ENCODE measurements around the gene KRT75. TPM values are rescaled to one million over a fixed set of nuclear protein-coding genes. Genes with fewer than 3 reads are reported as not detected.

KRT75 gene
- total RNA-seq, 1 experiment from 2014 or later, result not detected

DNA sequence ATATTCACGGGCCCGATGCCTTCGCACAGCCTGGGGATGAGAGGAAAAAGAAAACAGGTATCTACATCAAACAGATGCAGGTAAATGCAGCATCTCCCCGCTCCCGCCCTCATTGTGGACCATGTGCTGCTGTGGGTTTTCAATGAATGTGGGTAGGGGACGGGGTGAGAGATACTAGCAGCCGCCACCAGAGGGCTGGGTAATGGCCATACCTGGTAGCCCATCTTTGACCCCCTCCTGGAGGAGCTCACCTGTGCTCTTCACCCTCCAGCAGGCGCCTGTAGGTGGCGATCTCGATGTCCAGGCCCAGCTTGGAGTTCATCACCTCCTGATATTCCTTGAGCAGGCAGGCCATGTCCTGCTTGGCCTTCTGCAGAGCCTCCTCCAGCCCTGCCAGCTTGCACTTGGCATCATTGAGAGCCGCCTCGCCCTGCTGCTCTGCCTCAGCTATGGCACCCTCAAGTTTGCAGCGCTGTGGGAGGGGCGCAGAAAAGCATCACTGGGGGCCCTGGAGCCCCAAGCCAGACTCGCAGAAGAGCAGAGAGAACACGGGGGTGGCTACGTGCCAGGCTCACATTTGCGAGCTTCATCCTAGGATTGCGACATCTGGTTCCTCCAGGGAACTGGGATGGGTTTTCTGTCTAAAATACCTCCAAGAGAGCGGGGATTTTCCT lies 38.3 kb downstream of the KRT75 start:
- no peaks in the 10 kb centered on the region for H3K9me3 ChIP-seq (ENCODE audit: low read depth, low read length, poor library complexity, severe bottlenecking)
- H3K4me1 ChIP-seq (ENCODE audit: insufficient read depth, low read length, poor library complexity, severe bottlenecking), result peaks cover 5% of the 10 kb centered on the region
- TF ChIP-seq, protein P1, sequence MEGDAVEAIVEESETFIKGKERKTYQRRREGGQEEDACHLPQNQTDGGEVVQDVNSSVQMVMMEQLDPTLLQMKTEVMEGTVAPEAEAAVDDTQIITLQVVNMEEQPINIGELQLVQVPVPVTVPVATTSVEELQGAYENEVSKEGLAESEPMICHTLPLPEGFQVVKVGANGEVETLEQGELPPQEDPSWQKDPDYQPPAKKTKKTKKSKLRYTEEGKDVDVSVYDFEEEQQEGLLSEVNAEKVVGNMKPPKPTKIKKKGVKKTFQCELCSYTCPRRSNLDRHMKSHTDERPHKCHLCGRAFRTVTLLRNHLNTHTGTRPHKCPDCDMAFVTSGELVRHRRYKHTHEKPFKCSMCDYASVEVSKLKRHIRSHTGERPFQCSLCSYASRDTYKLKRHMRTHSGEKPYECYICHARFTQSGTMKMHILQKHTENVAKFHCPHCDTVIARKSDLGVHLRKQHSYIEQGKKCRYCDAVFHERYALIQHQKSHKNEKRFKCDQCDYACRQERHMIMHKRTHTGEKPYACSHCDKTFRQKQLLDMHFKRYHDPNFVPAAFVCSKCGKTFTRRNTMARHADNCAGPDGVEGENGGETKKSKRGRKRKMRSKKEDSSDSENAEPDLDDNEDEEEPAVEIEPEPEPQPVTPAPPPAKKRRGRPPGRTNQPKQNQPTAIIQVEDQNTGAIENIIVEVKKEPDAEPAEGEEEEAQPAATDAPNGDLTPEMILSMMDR (conservative IDR thresholded peaks at IDR 0.05; ENCODE audit: low read depth, low read length), result 0 out of 2 replicates have a peak, but pooled peaks have one; percentile 37
- no peak for TF ChIP-seq EZH2 (IDR thresholded peaks at IDR 0.05; ENCODE audit: borderline replicate concordance, low read depth, low read length, poor library complexity, severe bottlenecking)
- no TSS peak for BruUV-seq (replicated peaks)
- ChIA-PET CTCF (interaction anchor here (0.6 kb wide), 1 partner anchor 34 kb away, joined by 3 read pairs; no protein-coding TSS in a partner anchor), POLR2A (ENCODE audit: low non-redundant PET) (no interaction called here)
- H3K27me3 ChIP-seq (replicated peaks; ENCODE audit: insufficient read depth, low read depth, low read length, poor library complexity), result no peaks in the 10 kb centered on the region
- H3K27ac ChIP-seq (ENCODE audit: low read depth, low read length, poor library complexity, severe bottlenecking), result no peak overlapping the region
- intact Hi-C loops (cut with micrococcal nuclease; ENCODE audit: unreplicated experiment), result no loop called here
- no peak overlapping the region for H3K4me3 ChIP-seq (ENCODE audit: low read depth, low read length, poor library complexity, severe bottlenecking)
- DNase-seq (ENCODE audit: low spot score), result no peak
- H3K36me3 ChIP-seq (ENCODE audit: insufficient read depth, low read length, poor library complexity, severe bottlenecking), result no peaks in the 10 kb centered on the region

DNA sequence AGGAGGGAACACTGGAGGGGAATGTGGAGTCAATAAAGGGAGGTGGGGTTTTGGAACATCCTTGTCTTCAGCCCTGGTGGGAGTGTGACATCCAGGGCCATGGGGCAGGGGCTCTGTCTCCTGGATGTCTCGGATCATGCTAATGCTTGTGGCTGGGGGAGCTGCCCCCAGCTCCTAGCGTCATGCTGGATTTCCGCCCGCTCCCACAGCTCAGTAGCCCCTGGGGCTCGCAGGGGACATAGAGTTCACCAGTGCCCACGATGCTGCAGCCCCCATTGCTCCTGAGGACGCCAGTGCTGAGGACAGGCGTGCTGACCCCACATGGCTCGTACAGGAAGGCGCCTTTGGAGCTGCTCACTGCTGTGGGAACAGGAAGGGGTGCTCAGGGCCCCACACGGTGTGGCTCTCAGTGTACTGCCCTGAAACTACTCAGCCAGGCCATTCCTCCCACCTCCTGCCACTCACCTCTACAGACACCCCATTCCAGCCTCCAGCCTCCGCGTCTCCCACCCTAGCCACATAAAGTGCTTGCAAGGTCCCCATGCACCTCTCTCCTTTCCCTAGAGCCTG lies 39.2 kb downstream of the KRT75 start:
- H3K4me3 ChIP-seq (ENCODE audit: low read depth, low read length, poor library complexity, severe bottlenecking), result no peak overlapping the region
- BruUV-seq (replicated peaks), result no TSS peak
- intact Hi-C loops (cut with micrococcal nuclease; ENCODE audit: unreplicated experiment), result no loop called here
- no peaks in the 10 kb centered on the region for H3K36me3 ChIP-seq (ENCODE audit: insufficient read depth, low read length, poor library complexity, severe bottlenecking)
- TF ChIP-seq, protein P1 (conservative IDR thresholded peaks at IDR 0.05; ENCODE audit: low read depth, low read length), result no peak
- H3K4me1 ChIP-seq (ENCODE audit: insufficient read depth, low read length, poor library complexity, severe bottlenecking), result peaks cover 5% of the 10 kb centered on the region
- CTCF ChIA-PET, result no interaction called here
- H3K27ac ChIP-seq (ENCODE audit: low read depth, low read length, poor library complexity, severe bottlenecking), result no peak overlapping the region
- no peaks in the 10 kb centered on the region for H3K9me3 ChIP-seq (ENCODE audit: low read depth, low read length, poor library complexity, severe bottlenecking)
- POLR2A ChIA-PET (ENCODE audit: low non-redundant PET), result no interaction called here
- no peaks in the 10 kb centered on the region for H3K27me3 ChIP-seq (replicated peaks; ENCODE audit: insufficient read depth, low read depth, low read length, poor library complexity)
- DNase-seq (ENCODE audit: low spot score), result no peak

DNA sequence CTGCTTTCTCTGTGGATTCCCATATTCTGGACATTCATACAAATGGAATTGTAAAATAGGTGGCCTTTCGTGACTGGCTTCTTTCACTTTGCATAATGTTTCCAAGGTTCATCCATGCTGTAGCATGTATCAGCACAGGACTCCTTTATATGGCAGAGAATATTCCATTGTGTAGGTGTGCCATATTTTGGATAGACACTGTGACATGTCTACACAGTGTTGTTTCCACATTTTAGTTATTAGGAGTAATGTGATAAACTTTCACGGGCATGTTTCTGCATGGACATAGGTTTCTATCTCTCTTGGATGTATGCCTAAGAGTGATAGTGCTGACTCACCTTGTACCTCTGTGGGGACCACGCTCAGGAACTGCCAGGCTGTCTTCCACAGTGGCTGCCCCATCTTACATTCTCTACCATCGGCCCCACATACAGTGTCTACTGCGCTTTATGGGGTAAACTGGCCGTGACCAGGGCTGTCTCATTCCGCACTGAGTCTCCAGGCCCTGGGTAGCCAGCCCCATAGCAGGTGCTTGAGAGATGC lies 41.6 kb downstream of the KRT75 start:
- Histone ChIP-seq H3K4me3 (ENCODE audit: low read depth, low read length, poor library complexity, severe bottlenecking) (no peak overlapping the region), H3K27me3 (replicated peaks; ENCODE audit: insufficient read depth, low read depth, low read length, poor library complexity) (peaks cover 11% of the 10 kb centered on the region), H3K9me3 (ENCODE audit: low read depth, low read length, poor library complexity, severe bottlenecking) (no peaks in the 10 kb centered on the region), H3K36me3 (ENCODE audit: insufficient read depth, low read length, poor library complexity, severe bottlenecking) (no peaks in the 10 kb centered on the region), H3K4me1 (ENCODE audit: insufficient read depth, low read length, poor library complexity, severe bottlenecking) (peaks cover 5% of the 10 kb centered on the region), H3K27ac (ENCODE audit: low read depth, low read length, poor library complexity, severe bottlenecking) (no peak overlapping the region)
- no peak for TF ChIP-seq EZH2 (IDR thresholded peaks at IDR 0.05; ENCODE audit: borderline replicate concordance, low read depth, low read length, poor library complexity, severe bottlenecking)
- TF ChIP-seq, protein P1 (conservative IDR thresholded peaks at IDR 0.05; ENCODE audit: low read depth, low read length), result no peak
- no TSS peak for BruUV-seq (replicated peaks)
- DNase-seq (ENCODE audit: low spot score), result no peak
- CTCF ChIA-PET, result interaction anchor here (0.6 to 1.0 kb wide), 2 partner anchors 275 to 478 kb away, joined by 3 read pairs; no protein-coding TSS in a partner anchor
- POLR2A ChIA-PET (ENCODE audit: low non-redundant PET), result no interaction called here
- intact Hi-C loops (cut with micrococcal nuclease; ENCODE audit: unreplicated experiment), result no loop called here

Measured in A673 (cell line).